GM12878 (cell line): ENCODE results near the gene TMEM232. TPM values are rescaled to one million over a fixed set of nuclear protein-coding genes. Genes with fewer than 3 reads are reported as not detected.

Source experiments
- GABPA ChIP-seq: IDR thresholded peaks from 2 replicates; pipeline ENCODE4 v1.6.1; 2014; ENCODE audit warnings: antibody characterized with exemption, low read depth, mild to moderate bottlenecking, inconsistent platforms
- SMAD5 ChIP-seq: IDR thresholded peaks from 2 replicates; pipeline ENCODE4 v1.6.1; 2016; ENCODE audit warnings: antibody characterized with exemption, low read depth
- microRNA-seq: library from miRNA; unstranded; fragments of <30 nt; microRNA quantifications from one replicate; pipeline ENCODE4, GENCODE V29; 2018
- polyA plus RNA-seq, 11 experiments: library from polyadenylated mRNA; depleted of rRNA in 4 of 11; unstranded in 6 of 11; stranded (reverse) in 5 of 11; fragments of >200 nt; fragmentation: Nextera tagmentation in 4 of 11; fragmentation: Illumina TruSeq in 1 of 11; extraction: Ambion mirVana in 4 of 11; extraction: Trizol in 1 of 11; gene quantifications; 1 replicate in 1 of 11; 2 replicates in 10 of 11; pipeline versions ENCODE4 v1.2.1 to v1.2.3, GENCODE V29; 2011 to 2016; ENCODE audit warnings: inconsistent platforms in 2 of 11, missing spikeins in 2 of 11, low read depth in 1 of 11
- small RNA-seq: library from RNA; depleted of rRNA; stranded (forward); fragments of <200 nt; gene quantifications from one replicate; pipeline ENCODE3, GENCODE V24; 2014
- total RNA-seq, 4 experiments: library from RNA; depleted of rRNA in 3 of 4; stranded (reverse); fragments of >200 nt in 3 of 4; fragmentation: Illumina TruSeq in 1 of 4; extraction: Trizol in 1 of 4; gene quantifications; 2 replicates each; pipeline versions ENCODE4 v1.2.1 to v1.2.3, GENCODE V29; 2013 to 2021
- TF ChIP-seq, protein P1 (sequence below): fragments of 450-650 bp; IDR thresholded peaks from 2 replicates; pipeline ENCODE4 v1.6.1; 2017; ENCODE audit warnings: mild to moderate bottlenecking, moderate library complexity

Gene TMEM232
- total and polyA plus RNA-seq, 10 of the 15 experiments (the other 5 are each of a cell fraction or from before 2014, with no cell fraction given) = 0.29 to 1.3 (median 0.91) TPM

DNA sequence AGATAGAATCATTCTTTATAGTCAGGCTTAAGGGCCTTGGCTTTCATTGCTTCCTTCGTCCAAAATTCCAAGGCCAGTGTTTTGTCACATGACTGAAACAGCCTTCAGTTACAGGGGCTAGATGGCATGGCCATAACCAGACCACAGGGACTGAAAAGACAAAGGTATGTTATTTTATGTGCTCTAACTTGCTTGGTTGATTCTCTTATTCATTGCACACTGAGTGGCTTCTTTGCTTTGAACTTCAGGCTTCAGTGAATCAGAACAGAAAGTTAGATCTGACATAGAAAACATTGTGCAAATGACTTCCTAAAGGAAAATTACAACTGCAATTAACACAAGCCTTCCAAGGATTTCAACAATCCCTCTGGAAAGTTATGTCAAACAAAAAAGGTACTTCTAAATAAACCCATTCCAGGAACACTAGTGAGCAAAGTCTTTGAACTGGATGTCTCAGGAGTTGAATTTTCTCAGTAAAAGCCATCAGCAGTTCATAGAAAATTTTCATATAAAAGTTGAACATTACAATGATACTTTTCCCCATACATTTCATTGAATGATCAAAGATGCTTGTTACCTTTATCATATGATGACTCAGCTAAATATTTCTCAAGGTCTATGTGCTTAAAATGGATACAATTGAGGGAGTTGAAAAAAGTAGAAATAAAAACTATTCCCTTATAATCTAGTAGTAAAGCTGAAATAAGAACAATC, 355.3 kb downstream of the TMEM232 start (continued):
- TF ChIP-seq, protein P1, sequence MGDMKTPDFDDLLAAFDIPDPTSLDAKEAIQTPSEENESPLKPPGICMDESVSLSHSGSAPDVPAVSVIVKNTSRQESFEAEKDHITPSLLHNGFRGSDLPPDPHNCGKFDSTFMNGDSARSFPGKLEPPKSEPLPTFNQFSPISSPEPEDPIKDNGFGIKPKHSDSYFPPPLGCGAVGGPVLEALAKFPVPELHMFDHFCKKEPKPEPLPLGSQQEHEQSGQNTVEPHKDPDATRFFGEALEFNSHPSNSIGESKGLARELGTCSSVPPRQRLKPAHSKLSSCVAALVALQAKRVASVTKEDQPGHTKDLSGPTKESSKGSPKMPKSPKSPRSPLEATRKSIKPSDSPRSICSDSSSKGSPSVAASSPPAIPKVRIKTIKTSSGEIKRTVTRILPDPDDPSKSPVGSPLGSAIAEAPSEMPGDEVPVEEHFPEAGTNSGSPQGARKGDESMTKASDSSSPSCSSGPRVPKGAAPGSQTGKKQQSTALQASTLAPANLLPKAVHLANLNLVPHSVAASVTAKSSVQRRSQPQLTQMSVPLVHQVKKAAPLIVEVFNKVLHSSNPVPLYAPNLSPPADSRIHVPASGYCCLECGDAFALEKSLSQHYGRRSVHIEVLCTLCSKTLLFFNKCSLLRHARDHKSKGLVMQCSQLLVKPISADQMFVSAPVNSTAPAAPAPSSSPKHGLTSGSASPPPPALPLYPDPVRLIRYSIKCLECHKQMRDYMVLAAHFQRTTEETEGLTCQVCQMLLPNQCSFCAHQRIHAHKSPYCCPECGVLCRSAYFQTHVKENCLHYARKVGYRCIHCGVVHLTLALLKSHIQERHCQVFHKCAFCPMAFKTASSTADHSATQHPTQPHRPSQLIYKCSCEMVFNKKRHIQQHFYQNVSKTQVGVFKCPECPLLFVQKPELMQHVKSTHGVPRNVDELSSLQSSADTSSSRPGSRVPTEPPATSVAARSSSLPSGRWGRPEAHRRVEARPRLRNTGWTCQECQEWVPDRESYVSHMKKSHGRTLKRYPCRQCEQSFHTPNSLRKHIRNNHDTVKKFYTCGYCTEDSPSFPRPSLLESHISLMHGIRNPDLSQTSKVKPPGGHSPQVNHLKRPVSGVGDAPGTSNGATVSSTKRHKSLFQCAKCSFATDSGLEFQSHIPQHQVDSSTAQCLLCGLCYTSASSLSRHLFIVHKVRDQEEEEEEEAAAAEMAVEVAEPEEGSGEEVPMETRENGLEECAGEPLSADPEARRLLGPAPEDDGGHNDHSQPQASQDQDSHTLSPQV = no peak
- TF ChIP-seq SMAD5 = no peak
- TF ChIP-seq GABPA = no peak
- TF ChIP-seq, all 136 proteins: peak for 0

Small RNA genes within 50 kb of the gene (microRNA-seq; reads per million reads assigned to microRNA genes)
- gene MIR548F3 = not detected

Small RNA genes within 50 kb of the gene (small RNA-seq; reads per million reads assigned to genes)
- gene MIR548F3 = not detected
- not detected for gene RF00432

Other genes with a start within 250 kb of the TMEM232 start
- 77.0 and 89.3 TPM in 2 replicates for gene SLC25A46, start 12.3 kb upstream of the TMEM232 start, total RNA-seq (2014; rRNA removed)
- gene SLC25A46, start 12.3 kb upstream of the TMEM232 start, total RNA-seq (2014; rRNA removed; fragmentation: Illumina TruSeq; extraction: Trizol) = 76.7 and 79.3 TPM in 2 replicates
- gene SLC25A46, start 12.3 kb upstream of the TMEM232 start, total RNA-seq (2021) = 66.6 and 68.7 TPM in 2 replicates
- 59.8 and 91.5 TPM in 2 replicates for gene SLC25A46, start 12.3 kb upstream of the TMEM232 start, polyA plus RNA-seq (2011; rRNA removed)
- 69.9 and 78.7 TPM in 2 replicates for gene SLC25A46, start 12.3 kb upstream of the TMEM232 start, polyA plus RNA-seq (2014; fragmentation: Illumina TruSeq; extraction: Trizol)
- gene SLC25A46, start 12.3 kb upstream of the TMEM232 start, polyA plus RNA-seq (2014; fragmentation: Nextera tagmentation; extraction: Ambion mirVana) = 10 to 100 TPM; 18.0 to 31.0 TPM
- 46.3 and 50.5 TPM in 2 replicates for gene SLC25A46, start 12.3 kb upstream of the TMEM232 start, polyA plus RNA-seq (2014; rRNA removed)
- gene SLC25A46, start 12.3 kb upstream of the TMEM232 start, polyA plus RNA-seq (2016; fragmentation: Nextera tagmentation; extraction: Ambion mirVana) = 10 to 100 TPM; 86.7 to 89.6 TPM